HEK293 (cell line): Measurements from ENCODE around the gene MAPKAP1.

Experiments
- CTCF ChIA-PET: fragments of 350-600 bp; formaldehyde crosslinking; extraction: SDS; loops from one replicate; lab custom pipeline; 2021; ENCODE audit warnings: antibody characterized with exemption; lab: Yijun Ruan, JAX
- POLR2A ChIA-PET: fragments of 300-600 bp; formaldehyde crosslinking; extraction: SDS; loops from one replicate; lab custom pipeline; 2020; ENCODE audit warnings: antibody characterized with exemption, inconsistent platforms; lab: Yijun Ruan, JAX
- H3K27ac ChIP-seq: fragments of 200-500 bp; sonication (Bioruptor generic); 2 replicates; pipeline ENCODE4 v1.5.1; 2014; ENCODE audit warnings: low read depth, low read length, control low read depth, inconsistent platforms; ENCODE audit errors: extremely low read depth
- H3K36me3 ChIP-seq, 2 experiments: fragments of 200-500 bp in 1 of 2; sonication (Bioruptor generic) in 1 of 2; 1 replicate in 1 of 2; 2 replicates in 1 of 2; pipeline ENCODE4 v1.5.1; 2014 to 2017; ENCODE audit warnings: inconsistent platforms in 2 of 2, low read length in 2 of 2; ENCODE audit not compliant: control insufficient read depth in 2 of 2, insufficient read depth in 1 of 2
- H3K4me1 ChIP-seq: fragments of 200-500 bp; sonication (Bioruptor generic); 2 replicates; pipeline ENCODE4 v1.5.1; 2014; ENCODE audit warnings: mild to moderate bottlenecking, low read length, inconsistent platforms; ENCODE audit not compliant: control insufficient read depth, insufficient read depth
- H3K4me3 ChIP-seq: 2 replicates; pipeline ENCODE4 v1.5.1; 2011; ENCODE audit warnings: low read depth, mild to moderate bottlenecking, control low read depth, low read length, moderate library complexity
- H3K9me3 ChIP-seq: fragments of 200-500 bp; sonication (Bioruptor generic); 2 replicates; pipeline ENCODE4 v1.5.1; 2014; ENCODE audit warnings: low read depth, low read length, inconsistent platforms; ENCODE audit not compliant: control insufficient read depth, insufficient read depth
- GFI1B ChIP-seq: fragments of 450-650 bp; formaldehyde crosslinking; IDR thresholded peaks from 2 replicates; pipeline ENCODE4 v1.5.1; 2016; ENCODE audit warnings: missing biosample characterization, missing genetic modification characterization
- IKZF3 ChIP-seq: fragments of 450-650 bp; IDR thresholded peaks from 2 replicates; pipeline ENCODE4 v1.5.0; 2018; ENCODE audit warnings: missing biosample characterization, mild to moderate bottlenecking, missing genetic modification characterization, moderate library complexity
- RBAK ChIP-seq: fragments of 450-650 bp; formaldehyde crosslinking; IDR thresholded peaks from 2 replicates; pipeline ENCODE4 v1.5.1; 2016; ENCODE audit warnings: missing biosample characterization, missing genetic modification characterization
- ZBTB20 ChIP-seq: fragments of 450-650 bp; formaldehyde crosslinking; IDR thresholded peaks from 2 replicates; pipeline ENCODE4 v1.5.1; 2016; ENCODE audit warnings: missing biosample characterization, missing genetic modification characterization
- ZNF132 ChIP-seq: fragments of 450-650 bp; formaldehyde crosslinking; IDR thresholded peaks from 2 replicates; pipeline ENCODE4 v1.5.1; 2017; ENCODE audit warnings: missing biosample characterization, missing genetic modification characterization, borderline replicate concordance
- ZNF266 ChIP-seq: fragments of 450-650 bp; formaldehyde crosslinking; IDR thresholded peaks from 2 replicates; pipeline ENCODE4 v1.5.1; 2016; ENCODE audit warnings: missing biosample characterization, missing genetic modification characterization, low read depth
- ZNF350 ChIP-seq: fragments of 450-650 bp; formaldehyde crosslinking; IDR thresholded peaks from 2 replicates; pipeline ENCODE4 v1.5.0; 2017; ENCODE audit warnings: missing biosample characterization, mild to moderate bottlenecking, missing genetic modification characterization
- ZNF37A ChIP-seq: fragments of 450-650 bp; IDR thresholded peaks from 2 replicates; pipeline ENCODE4 v1.5.1; 2018; ENCODE audit warnings: missing biosample characterization, missing genetic modification characterization
- ZNF521 ChIP-seq: fragments of 450-650 bp; formaldehyde crosslinking; IDR thresholded peaks from 2 replicates; pipeline ENCODE4 v1.5.1; 2017; ENCODE audit warnings: missing biosample characterization, mild to moderate bottlenecking, missing genetic modification characterization
- ZNF571 ChIP-seq: fragments of 450-650 bp; formaldehyde crosslinking; IDR thresholded peaks from 2 replicates; pipeline ENCODE4 v1.5.0; 2017; ENCODE audit warnings: missing biosample characterization, missing genetic modification characterization
- ZNF670 ChIP-seq: fragments of 450-650 bp; formaldehyde crosslinking; IDR thresholded peaks from 2 replicates; pipeline ENCODE4 v1.5.1; 2016; ENCODE audit warnings: missing biosample characterization, missing genetic modification characterization, low read depth
- TF ChIP-seq, protein P1 (sequence below): fragments of 450-650 bp; formaldehyde crosslinking; IDR thresholded peaks from 2 replicates; pipeline ENCODE4 v1.5.1; 2016; ENCODE audit warnings: missing biosample characterization, missing genetic modification characterization
- TF ChIP-seq, protein P2 (sequence below): fragments of 450-650 bp; formaldehyde crosslinking; IDR thresholded peaks from 2 replicates; pipeline ENCODE4 v1.5.1; 2016; ENCODE audit warnings: missing biosample characterization, missing genetic modification characterization
- TF ChIP-seq, protein P3 (sequence below): fragments of 450-650 bp; formaldehyde crosslinking; IDR thresholded peaks from 2 replicates; pipeline ENCODE4 v1.5.1; 2016; ENCODE audit warnings: missing biosample characterization, missing genetic modification characterization
- TF ChIP-seq, protein P4 (sequence below): fragments of 450-650 bp; IDR thresholded peaks from 2 replicates; pipeline ENCODE4 v1.5.1; 2018; ENCODE audit warnings: missing biosample characterization, missing genetic modification characterization
- TF ChIP-seq, protein P5 (sequence below): fragments of 450-650 bp; formaldehyde crosslinking; IDR thresholded peaks from 2 replicates; pipeline ENCODE4 v1.5.1; 2017; ENCODE audit warnings: missing biosample characterization, missing genetic modification characterization

MAPKAP1 gene

DNA sequence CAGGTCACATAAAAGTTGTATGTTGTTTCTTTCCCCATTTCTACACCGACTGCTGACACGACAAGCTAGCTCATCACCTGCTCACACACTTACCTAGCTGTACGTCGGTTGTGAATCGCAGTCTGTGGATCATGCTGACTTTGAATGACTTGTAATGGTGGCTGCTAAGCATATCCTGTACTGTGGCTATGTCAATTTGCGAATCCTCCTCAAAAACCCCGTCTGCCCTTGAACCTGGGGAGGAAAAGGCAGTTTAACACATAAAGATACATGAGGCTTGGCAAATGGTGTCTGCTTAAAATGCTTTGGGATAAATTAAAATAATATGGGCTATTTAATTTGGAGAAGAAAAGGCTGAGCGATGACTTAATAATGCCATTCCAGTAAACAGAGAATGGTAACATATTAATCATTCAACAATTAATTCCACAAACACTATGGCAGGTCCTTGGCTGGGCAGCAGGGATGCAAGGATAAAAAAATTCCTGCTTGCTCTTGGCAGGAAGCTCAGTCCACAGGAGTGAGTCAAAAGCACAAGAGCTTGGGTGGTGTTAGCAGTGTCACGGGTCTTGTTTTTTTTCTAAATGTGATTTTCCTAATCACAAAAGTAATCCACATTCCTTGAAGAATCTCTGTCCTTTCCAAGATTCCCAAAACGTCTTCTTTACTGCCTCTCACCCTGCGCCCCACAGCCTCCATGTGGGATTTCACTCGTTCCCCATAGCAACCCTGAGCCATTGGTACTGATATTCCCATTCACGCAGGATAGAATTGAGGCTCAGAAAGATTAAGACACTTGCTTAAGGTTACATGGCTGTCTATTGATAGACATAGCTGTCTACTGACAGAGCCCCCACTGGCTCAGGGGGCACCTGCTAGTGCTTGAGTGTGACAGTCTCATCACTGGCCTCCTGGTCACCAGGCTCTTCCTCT lies 222.4 kb downstream of the MAPKAP1 start:
- CTCF ChIA-PET = no interaction called here
- Histone ChIP-seq H3K9me3 (no peaks in the 10 kb centered on the region), H3K27ac (no peak overlapping the region), H3K4me3 (no peak overlapping the region), H3K4me1 (no peaks in the 10 kb centered on the region), H3K36me3 (peaks cover 0 to 17% of the 10 kb centered on the region in 2 experiments; a peak in 1 of 3 replicates)
- TF ChIP-seq ZNF670 (tag by site-specific recombination) (no peak), ZNF37A (no peak), RBAK (tag by site-specific recombination) (no peak), ZNF350 (no peak), ZNF521 (no peak)
- TF ChIP-seq, protein P1, sequence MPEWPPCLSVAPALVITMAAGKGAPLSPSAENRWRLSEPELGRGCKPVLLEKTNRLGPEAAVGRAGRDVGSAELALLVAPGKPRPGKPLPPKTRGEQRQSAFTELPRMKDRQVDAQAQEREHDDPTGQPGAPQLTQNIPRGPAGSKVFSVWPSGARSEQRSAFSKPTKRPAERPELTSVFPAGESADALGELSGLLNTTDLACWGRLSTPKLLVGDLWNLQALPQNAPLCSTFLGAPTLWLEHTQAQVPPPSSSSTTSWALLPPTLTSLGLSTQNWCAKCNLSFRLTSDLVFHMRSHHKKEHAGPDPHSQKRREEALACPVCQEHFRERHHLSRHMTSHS (tag by site-specific recombination) = no peak
- TF ChIP-seq, protein P2, sequence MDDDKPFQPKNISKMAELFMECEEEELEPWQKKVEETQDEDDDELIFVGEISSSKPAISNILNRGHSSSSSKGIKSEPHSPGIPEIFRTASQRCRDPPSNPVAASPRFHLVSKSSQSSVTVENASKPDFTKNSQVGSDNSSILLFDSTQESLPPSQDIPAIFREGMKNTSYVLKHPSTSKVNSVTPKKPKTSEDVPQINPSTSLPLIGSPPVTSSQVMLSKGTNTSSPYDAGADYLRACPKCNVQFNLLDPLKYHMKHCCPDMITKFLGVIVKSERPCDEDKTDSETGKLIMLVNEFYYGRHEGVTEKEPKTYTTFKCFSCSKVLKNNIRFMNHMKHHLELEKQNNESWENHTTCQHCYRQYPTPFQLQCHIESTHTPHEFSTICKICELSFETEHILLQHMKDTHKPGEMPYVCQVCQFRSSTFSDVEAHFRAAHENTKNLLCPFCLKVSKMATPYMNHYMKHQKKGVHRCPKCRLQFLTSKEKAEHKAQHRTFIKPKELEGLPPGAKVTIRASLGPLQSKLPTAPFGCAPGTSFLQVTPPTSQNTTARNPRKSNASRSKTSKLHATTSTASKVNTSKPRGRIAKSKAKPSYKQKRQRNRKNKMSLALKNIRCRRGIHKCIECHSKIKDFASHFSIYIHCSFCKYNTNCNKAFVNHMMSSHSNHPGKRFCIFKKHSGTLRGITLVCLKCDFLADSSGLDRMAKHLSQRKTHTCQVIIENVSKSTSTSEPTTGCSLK = no peak
- TF ChIP-seq, protein P3, sequence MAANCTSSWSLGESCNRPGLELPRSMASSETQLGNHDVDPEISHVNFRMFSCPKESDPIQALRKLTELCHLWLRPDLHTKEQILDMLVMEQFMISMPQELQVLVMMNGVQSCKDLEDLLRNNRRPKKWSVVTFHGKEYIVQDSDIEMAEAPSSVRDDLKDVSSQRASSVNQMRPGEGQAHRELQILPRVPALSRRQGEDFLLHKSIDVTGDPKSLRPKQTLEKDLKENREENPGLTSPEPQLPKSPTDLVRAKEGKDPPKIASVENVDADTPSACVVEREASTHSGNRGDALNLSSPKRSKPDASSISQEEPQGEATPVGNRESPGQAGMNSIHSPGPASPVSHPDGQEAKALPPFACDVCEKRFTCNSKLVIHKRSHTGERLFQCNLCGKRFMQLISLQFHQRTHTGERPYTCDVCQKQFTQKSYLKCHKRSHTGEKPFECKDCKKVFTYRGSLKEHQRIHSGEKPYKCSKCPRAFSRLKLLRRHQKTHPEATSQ = no peak
- POLR2A ChIA-PET = interaction anchor here (0.6 kb wide), 1 partner anchor 1321 kb away, joined by 4 read pairs; no protein-coding TSS in a partner anchor

DNA sequence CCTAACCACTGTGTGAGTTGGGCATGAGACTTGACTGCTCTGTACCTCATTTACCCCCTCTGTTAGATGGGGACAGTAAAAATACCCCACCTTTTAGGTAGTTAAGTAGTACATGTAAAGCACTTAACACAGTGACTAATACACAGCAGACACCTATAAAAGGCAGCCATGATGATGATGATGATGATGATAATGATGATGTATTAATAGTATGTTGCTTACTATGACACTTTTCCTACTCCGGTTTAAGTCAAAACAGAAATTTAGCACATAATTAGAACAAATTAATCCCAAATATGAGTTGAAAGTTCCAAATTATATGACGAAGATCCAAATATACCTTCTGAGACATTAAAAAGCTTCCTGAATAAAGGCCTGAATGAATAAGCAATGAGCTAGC lies 223.3 kb downstream of the MAPKAP1 start:
- Histone ChIP-seq H3K27ac (no peak overlapping the region), H3K4me3 (no peak overlapping the region)
- TF ChIP-seq, protein P3 = no peak
- TF ChIP-seq, protein P4, sequence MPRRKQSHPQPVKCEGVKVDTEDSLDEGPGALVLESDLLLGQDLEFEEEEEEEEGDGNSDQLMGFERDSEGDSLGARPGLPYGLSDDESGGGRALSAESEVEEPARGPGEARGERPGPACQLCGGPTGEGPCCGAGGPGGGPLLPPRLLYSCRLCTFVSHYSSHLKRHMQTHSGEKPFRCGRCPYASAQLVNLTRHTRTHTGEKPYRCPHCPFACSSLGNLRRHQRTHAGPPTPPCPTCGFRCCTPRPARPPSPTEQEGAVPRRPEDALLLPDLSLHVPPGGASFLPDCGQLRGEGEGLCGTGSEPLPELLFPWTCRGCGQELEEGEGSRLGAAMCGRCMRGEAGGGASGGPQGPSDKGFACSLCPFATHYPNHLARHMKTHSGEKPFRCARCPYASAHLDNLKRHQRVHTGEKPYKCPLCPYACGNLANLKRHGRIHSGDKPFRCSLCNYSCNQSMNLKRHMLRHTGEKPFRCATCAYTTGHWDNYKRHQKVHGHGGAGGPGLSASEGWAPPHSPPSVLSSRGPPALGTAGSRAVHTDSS (tag by site-specific recombination) = peak; percentile 63
- TF ChIP-seq, all 188 proteins: peak for 1
- peaks cover 0 to 20% of the 10 kb centered on the region in 2 experiments; a peak in 1 of 3 replicates for H3K36me3 ChIP-seq
- no peaks in the 10 kb centered on the region for H3K4me1 ChIP-seq
- ChIA-PET CTCF (no interaction called here), POLR2A (no interaction called here)
- H3K9me3 ChIP-seq = no peaks in the 10 kb centered on the region

DNA sequence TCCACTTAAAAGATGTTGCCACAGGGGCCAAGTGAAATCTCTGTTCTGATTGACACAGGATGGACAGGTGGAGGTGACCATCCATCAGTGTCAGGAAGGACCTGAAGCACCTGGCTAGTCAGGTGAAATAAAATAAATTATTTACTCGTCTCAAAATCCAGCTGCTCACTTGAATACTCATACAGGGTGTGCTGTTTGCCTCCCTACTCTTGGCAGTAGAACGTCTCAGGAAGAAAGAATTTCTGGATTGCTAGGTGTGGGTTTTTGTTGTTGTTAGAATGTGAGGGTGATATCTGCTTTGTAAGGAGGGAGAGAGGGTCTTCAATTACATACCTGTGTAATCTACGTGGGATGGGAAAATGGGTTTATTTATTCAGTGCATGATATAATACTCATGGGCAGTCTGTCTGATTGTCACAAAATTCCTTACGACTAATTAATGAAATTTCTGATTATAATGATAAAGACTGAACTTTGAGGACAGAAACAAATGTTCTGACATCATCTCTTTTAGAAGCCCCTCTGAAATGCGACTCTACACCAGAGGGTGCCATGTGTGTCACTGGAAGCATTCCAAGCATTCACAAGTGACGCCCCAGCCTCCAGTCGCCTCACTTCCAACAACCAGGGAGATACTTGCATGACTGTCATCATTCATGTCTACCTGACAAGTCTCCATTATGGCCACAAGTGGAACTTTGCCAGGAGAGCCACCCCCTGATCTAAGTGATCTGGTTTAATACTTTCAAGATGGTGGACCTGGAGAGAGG lies 227.0 kb downstream of the MAPKAP1 start:
- Histone ChIP-seq H3K4me3 (no peak overlapping the region), H3K4me1 (no peaks in the 10 kb centered on the region), H3K27ac (no peak overlapping the region), H3K36me3 (peaks cover 0 to 20% of the 10 kb centered on the region in 2 experiments; a peak in 1 of 3 replicates), H3K9me3 (no peaks in the 10 kb centered on the region)
- ChIA-PET CTCF (no interaction called here), POLR2A (interaction anchor here (0.7 kb wide), 1 partner anchor 35 kb away, joined by 4 read pairs; no protein-coding TSS in a partner anchor)
- no peak for TF ChIP-seq ZBTB20 (tag by site-specific recombination)
- TF ChIP-seq ZNF266 (tag by site-specific recombination) = no peak
- no peak for TF ChIP-seq ZNF571 (tag by site-specific recombination)
- no peak for TF ChIP-seq ZNF132 (tag by site-specific recombination)
- no peak for TF ChIP-seq GFI1B (tag by site-specific recombination)
- no peak for TF ChIP-seq RBAK (tag by site-specific recombination)
- TF ChIP-seq IKZF3 = no peak
- TF ChIP-seq, protein P5, sequence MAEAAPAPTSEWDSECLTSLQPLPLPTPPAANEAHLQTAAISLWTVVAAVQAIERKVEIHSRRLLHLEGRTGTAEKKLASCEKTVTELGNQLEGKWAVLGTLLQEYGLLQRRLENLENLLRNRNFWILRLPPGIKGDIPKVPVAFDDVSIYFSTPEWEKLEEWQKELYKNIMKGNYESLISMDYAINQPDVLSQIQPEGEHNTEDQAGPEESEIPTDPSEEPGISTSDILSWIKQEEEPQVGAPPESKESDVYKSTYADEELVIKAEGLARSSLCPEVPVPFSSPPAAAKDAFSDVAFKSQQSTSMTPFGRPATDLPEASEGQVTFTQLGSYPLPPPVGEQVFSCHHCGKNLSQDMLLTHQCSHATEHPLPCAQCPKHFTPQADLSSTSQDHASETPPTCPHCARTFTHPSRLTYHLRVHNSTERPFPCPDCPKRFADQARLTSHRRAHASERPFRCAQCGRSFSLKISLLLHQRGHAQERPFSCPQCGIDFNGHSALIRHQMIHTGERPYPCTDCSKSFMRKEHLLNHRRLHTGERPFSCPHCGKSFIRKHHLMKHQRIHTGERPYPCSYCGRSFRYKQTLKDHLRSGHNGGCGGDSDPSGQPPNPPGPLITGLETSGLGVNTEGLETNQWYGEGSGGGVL = no peak
